Sigmoid colon (tissue), 4 donors: ENCODE results near the gene IL17RE.
"Not testable (repeated sequence)": the region's sequence is repeated elsewhere in the genome, so short reads cannot be mapped to it uniquely, and the experiment has no call there.

Experiments
- EP300 ChIP-seq, 4 donors: sonication (generic); formaldehyde crosslinking; IDR thresholded peaks; one replicate each; pipeline ENCODE4 v1.6.1; 2017; ENCODE audit warnings: antibody characterized with exemption in 4 of 4
- POLR2AphosphoS5 ChIP-seq, 4 donors: sonication (generic); formaldehyde crosslinking; IDR thresholded peaks; one replicate each; pipeline ENCODE4 v1.6.1; 2017; ENCODE audit warnings: antibody characterized with exemption in 4 of 4

- not testable (repeated sequence) for TF ChIP-seq EP300, POLR2AphosphoS5 (IDR thresholded peaks at IDR 0.05)
Measured at GRCh38 chr3:9939906-9940305, 37.3 kb downstream of the IL17RE start.
